GM23248 (cell line): Measurements from ENCODE around the gene GNG2.

ENCODE experiments used
- EZH2 ChIP-seq: fragments of 200-600 bp; sonication (generic); IDR thresholded peaks from 2 replicates; pipeline ENCODE4 v1.6.1; 2018; ENCODE audit warnings: antibody characterized with exemption, mild to moderate bottlenecking; ENCODE audit not compliant: insufficient read depth, poor library complexity, severe bottlenecking
- EZH2phosphoT487 ChIP-seq: fragments of 200-600 bp; sonication (generic); IDR thresholded peaks from 2 replicates; pipeline ENCODE4 v1.6.1; 2018; ENCODE audit warnings: antibody characterized with exemption, moderate library complexity, mild to moderate bottlenecking, low read depth; ENCODE audit not compliant: insufficient read depth

DNA sequence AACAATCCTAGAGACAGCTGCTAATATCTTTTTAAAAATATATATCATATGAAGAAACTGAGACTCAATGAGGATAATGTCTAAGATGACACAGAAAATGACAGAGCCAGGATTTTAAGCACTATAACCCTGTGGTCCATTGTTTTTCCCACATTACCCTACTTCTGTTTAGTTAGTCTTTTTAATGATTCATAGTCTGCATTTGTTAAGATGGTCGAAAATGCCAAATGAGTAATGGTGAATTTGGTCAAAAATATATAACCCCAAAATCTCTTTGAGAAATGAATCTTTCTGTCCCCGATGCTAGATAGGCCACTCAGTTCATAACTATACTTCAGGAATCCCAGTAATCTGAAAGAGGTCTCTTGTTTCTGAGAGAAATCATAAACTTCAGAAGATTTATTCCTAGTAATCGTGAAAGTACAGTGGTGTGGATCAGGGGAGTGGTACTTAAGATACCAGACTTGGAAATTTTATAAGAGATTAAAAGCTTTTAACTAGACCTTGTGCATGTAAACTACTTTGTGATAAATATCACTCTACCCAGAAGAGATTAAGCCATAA lies 139.7 kb downstream of the GNG2 start:
- TF ChIP-seq EZH2: no peak
- TF ChIP-seq EZH2phosphoT487: no peak
